Nephron (organoid): ENCODE data around the gene UQCRHL.
"Not testable (repeated sequence)": the region's sequence is repeated elsewhere in the genome, so short reads cannot be mapped to it uniquely, and the experiment has no call there.

Source experiments
- H3K27ac Mint-ChIP-seq, 3 experiments: 2 replicates each; pipeline ENCODE4 v1.8.0; 2020; ENCODE audit warnings: mixed read lengths in 3 of 3, mild to moderate bottlenecking in 2 of 3, moderate library complexity in 1 of 3
- H3K27me3 Mint-ChIP-seq: 2 replicates; pipeline ENCODE4 v1.8.0; 2021; ENCODE audit warnings: low read depth, mild to moderate bottlenecking, moderate library complexity, mixed read lengths
- H3K36me3 Mint-ChIP-seq: 2 replicates; pipeline ENCODE4 v1.8.0; 2020; ENCODE audit warnings: low read depth, mixed read lengths
- H3K4me1 Mint-ChIP-seq: 2 replicates; pipeline ENCODE4 v1.8.0; 2020; ENCODE audit warnings: mixed read lengths
- H3K4me3 Mint-ChIP-seq, 3 experiments: 2 replicates each; pipeline ENCODE4 v1.8.0; 2020; ENCODE audit warnings: mild to moderate bottlenecking in 3 of 3, mixed read lengths in 3 of 3, moderate library complexity in 2 of 3
- H3K9me3 Mint-ChIP-seq: 2 replicates; pipeline ENCODE4 v1.8.0; 2020; ENCODE audit warnings: mixed read lengths
- CTCF ChIP-seq, 3 experiments: fragments of 200-600 bp; sonication (generic); IDR thresholded peaks; one replicate each; pipeline ENCODE4 v1.5.0; 2021; ENCODE audit warnings: antibody characterized with exemption in 3 of 3; ENCODE audit not compliant: unreplicated experiment in 3 of 3

UQCRHL gene

DNA sequence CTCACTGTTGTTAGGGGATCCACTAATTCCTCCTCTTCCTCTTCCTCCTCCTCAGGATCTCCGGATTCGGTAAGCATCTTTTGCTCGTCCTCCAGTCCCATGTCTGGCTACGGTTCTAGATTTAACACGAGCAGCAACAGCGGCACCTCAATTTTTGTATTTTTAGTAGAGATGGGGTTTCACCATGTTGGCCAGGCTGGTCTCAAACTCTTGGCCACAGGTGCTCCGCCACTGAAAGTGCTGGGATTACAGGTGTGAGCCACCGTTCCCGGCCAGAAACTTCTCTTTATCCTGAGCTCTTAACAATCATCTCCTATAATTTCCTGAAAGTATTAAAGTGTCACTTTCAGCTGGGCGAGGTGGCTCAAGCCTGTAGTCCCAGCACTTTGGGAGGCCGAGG is at the start of gene UQCRHL:
UQCRHL (minus strand) TSS at position 101 of the 400 bp plus-strand sequence; CDS start at position 101, 0 bp downstream.
- not testable (repeated sequence) for H3K9me3 Mint-ChIP-seq, H3K27me3 Mint-ChIP-seq, H3K4me3 Mint-ChIP-seq, H3K4me1 Mint-ChIP-seq, H3K36me3 Mint-ChIP-seq, H3K27ac Mint-ChIP-seq

DNA sequence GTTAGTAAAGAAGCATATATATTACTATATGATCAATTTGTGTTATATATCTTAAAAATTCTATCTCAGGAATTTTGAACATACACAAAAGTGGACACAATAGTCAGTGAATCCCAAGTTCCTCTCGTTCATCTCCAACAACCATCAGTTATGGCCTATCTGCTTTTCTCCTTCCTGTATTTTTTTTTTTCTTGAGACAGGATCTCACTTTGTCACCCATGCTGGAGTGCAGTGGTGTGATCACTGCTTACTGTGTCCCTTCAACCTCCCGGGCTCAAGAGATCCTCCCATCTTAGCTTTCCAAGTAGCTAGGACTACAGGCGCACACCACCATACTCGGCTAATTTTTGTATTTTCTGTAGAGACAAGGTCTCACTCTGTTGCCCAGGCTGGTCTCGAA is 49.4 kb upstream of the UQCRHL start:
- TF ChIP-seq CTCF (IDR thresholded peaks at IDR 0.05; ENCODE audit: unreplicated experiment in 3 of 3): no peak
- no peaks in the 10 kb centered on the region for H3K9me3 Mint-ChIP-seq
- H3K27me3 Mint-ChIP-seq: peaks cover 3% of the 10 kb centered on the region
- peaks cover 15% of the 10 kb centered on the region for H3K4me1 Mint-ChIP-seq
- H3K4me3 Mint-ChIP-seq: no peak overlapping the region
- peaks cover 4% of the 10 kb centered on the region for H3K36me3 Mint-ChIP-seq
- H3K27ac Mint-ChIP-seq: peak overlapping the region in 1 of 3 experiments; percentile 38

DNA sequence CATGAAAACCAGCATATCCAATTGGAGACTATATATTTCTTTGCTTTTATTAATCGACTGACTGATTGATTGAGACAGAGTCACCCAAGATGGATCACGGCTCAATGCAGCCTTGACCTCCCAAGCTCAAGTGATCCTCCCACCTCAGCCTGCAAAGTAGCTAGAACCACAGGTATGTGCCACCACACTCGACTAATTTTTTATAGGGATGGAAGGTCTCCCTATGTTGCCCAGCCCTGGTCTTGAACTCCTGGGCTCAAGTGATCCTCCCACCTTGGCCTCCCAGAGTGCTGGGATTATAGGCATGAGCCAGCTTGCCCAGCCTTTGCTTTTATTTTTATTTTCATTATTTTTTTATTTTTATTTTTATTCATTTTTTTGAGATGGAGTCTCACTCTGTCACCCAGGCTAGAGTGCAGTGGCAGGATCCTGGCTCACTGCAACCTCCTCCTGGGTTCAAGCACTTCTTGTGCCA is 45.4 kb upstream of the UQCRHL start:
- peak overlapping the region in 2 of 3 experiments; percentile 24 to 37 for H3K27ac Mint-ChIP-seq
- no peak overlapping the region for H3K4me3 Mint-ChIP-seq
- no peaks in the 10 kb centered on the region for H3K27me3 Mint-ChIP-seq
- no peaks in the 10 kb centered on the region for H3K36me3 Mint-ChIP-seq
- TF ChIP-seq CTCF (IDR thresholded peaks at IDR 0.05; ENCODE audit: unreplicated experiment in 3 of 3): no peak
- H3K9me3 Mint-ChIP-seq: no peaks in the 10 kb centered on the region
- peaks cover 32% of the 10 kb centered on the region for H3K4me1 Mint-ChIP-seq

DNA sequence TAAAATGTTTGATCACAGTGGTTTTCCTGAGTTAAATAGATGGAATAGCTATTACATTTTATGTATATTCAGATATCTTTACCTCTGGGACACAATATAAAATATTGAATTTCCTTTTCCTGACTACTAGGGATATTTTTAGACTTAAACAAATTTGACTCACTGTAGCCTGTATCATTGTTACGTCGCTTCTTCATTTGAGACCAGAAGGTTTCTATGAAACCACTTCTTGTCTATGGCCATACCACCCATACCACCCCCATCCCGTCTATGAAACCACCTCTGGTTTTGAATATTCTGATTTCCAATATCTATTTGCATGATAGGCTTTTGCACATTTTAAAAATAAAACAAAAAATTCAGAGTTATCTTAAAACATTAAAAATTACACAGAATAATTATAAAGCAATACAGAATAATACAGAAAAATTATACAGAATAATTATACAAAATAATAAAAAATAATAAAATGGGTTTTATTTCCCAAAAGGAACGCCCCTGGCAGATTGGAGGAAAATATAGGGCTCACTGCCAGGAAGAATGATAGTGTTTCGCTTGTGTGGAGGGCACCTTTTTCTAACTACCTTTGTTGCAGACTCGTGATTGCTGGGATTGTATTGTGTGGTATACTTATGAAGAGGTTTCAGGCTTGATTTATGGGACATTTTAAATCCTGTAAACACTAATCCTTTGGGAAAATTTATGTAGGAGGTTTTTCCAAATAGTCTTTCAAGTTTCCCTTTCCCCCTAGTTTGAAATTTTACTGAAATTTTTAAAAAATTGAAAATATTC is 44.8 kb upstream of the UQCRHL start:
- H3K27ac Mint-ChIP-seq: peak overlapping the region; percentile 81 to 100 (median 98)
- TF ChIP-seq CTCF (IDR thresholded peaks at IDR 0.05; ENCODE audit: unreplicated experiment in 3 of 3): no peak
- peak overlapping the region; percentile 23 to 72 (median 40) for H3K4me3 Mint-ChIP-seq
- H3K4me1 Mint-ChIP-seq: peaks cover 32% of the 10 kb centered on the region
- H3K27me3 Mint-ChIP-seq: no peaks in the 10 kb centered on the region
- H3K36me3 Mint-ChIP-seq: no peaks in the 10 kb centered on the region
- no peaks in the 10 kb centered on the region for H3K9me3 Mint-ChIP-seq

GRCh38 chr1:15851210-15852035 is 44.0 kb upstream of the UQCRHL start:
- peak overlapping the region; percentile 35 to 47 (median 44) for H3K4me3 Mint-ChIP-seq
- H3K4me1 Mint-ChIP-seq: peaks cover 32% of the 10 kb centered on the region
- peak overlapping the region; percentile 98 to 100 (median 99) for H3K27ac Mint-ChIP-seq
- no peaks in the 10 kb centered on the region for H3K27me3 Mint-ChIP-seq
- H3K36me3 Mint-ChIP-seq: no peaks in the 10 kb centered on the region
- no peaks in the 10 kb centered on the region for H3K9me3 Mint-ChIP-seq
- TF ChIP-seq CTCF (IDR thresholded peaks at IDR 0.05; ENCODE audit: unreplicated experiment in 3 of 3): no peak

- no peaks in the 10 kb centered on the region for H3K36me3 Mint-ChIP-seq
- peak overlapping the region; percentile 92 to 96 (median 94) for H3K4me3 Mint-ChIP-seq
- H3K27me3 Mint-ChIP-seq: no peaks in the 10 kb centered on the region
- no peaks in the 10 kb centered on the region for H3K9me3 Mint-ChIP-seq
- no peak for TF ChIP-seq CTCF (IDR thresholded peaks at IDR 0.05; ENCODE audit: unreplicated experiment in 3 of 3)
- H3K4me1 Mint-ChIP-seq: peaks cover 32% of the 10 kb centered on the region
- H3K27ac Mint-ChIP-seq: peak overlapping the region; percentile 98 to 100 (median 99)
These were observed 43.1 kb upstream of the UQCRHL start for GRCh38 chr1:15850471-15851001.
